ENCODE data around the gene DDX18. TPM values are rescaled to one million over a fixed set of nuclear protein-coding genes. Genes with fewer than 3 reads are reported as not detected.

The DDX18 gene
- total and polyA plus RNA-seq, 2 donors (not counting 1 experiment from before 2014, with no cell fraction given), result 20.3 to 98.0 TPM

- CTCF ChIA-PET, result no interaction called here
- Mint-ChIP-seq H3K4me1 (no peaks in the 10 kb centered on the region), H3K4me3 (no peak overlapping the region), H3K27ac (no peak overlapping the region), H3K9me3 (ENCODE audit: insufficient read depth) (peaks cover 1% of the 10 kb centered on the region), H3K27me3 (peaks cover 49% of the 10 kb centered on the region)
- POLR2A ChIA-PET, result no interaction called here
- H3K36me3 ChIP-seq (replicated peaks in 1 of 2; ENCODE audit: control extremely low read depth in 1 of 2, control insufficient read depth in 1 of 2, extremely low read depth in 1 of 2, insufficient read depth in 2 of 2, low read length in 1 of 2), result no peaks in the 10 kb centered on the region
- no peak overlapping the region for H3K9ac ChIP-seq (ENCODE audit: low read length)
- H3K9me3 ChIP-seq (ENCODE audit: control extremely low read depth in 1 of 3, control insufficient read depth in 2 of 3, insufficient read depth in 1 of 3, low read length in 2 of 3), result peaks cover 0 to 7% (median 0%) of the 10 kb centered on the region in 3 donors
- intact Hi-C loops (cut with micrococcal nuclease), result no loop called here
- WGBS (ENCODE audit: insufficient coverage), result no CpG with 5 or more reads among the region's 6 CpGs
- DNase-seq, result no peak
- no peak overlapping the region for H2AFZ ChIP-seq (ENCODE audit: insufficient read depth, low read depth, low read length, poor library complexity, severe bottlenecking)
- no peaks in the 10 kb centered on the region for H3K79me2 ChIP-seq (ENCODE audit: control insufficient read depth, insufficient read depth, low read length)
- no peak overlapping the region for H3K27ac ChIP-seq (ENCODE audit: low read length in 2 of 2)
- ATAC-seq (ENCODE audit: low read depth), result no peak
- H3K4me3 ChIP-seq (ENCODE audit: control extremely low read depth in 1 of 5, extremely low read depth in 1 of 5, insufficient read depth in 1 of 5, low read depth in 2 of 5, low read length in 4 of 5), result no peak overlapping the region
- peaks cover 0 to 16% (median 8%) of the 10 kb centered on the region in 4 experiments for H3K27me3 ChIP-seq (replicated peaks in 1 of 4; ENCODE audit: control extremely low read depth in 1 of 4, control insufficient read depth in 3 of 4, insufficient read depth in 4 of 4, low read length in 3 of 4)
- no peaks in the 10 kb centered on the region for H3K4me1 ChIP-seq (ENCODE audit: control insufficient read depth in 2 of 2, insufficient read depth in 2 of 2, low read length in 2 of 2)
- no peak for TF ChIP-seq EZH2 (IDR thresholded peaks at IDR 0.05; ENCODE audit: borderline replicate concordance, insufficient read depth, low read depth, low read length, poor library complexity, severe bottlenecking)
- no peak for TF ChIP-seq CTCF (IDR thresholded peaks at IDR 0.05)
- no peak overlapping the region for H3K4me2 ChIP-seq (replicated peaks; ENCODE audit: low read depth, low read length, poor library complexity, severe bottlenecking)
- H4K20me1 ChIP-seq (ENCODE audit: control insufficient read depth, insufficient read depth, low read length, poor library complexity, severe bottlenecking), result no peaks in the 10 kb centered on the region
Measured at GRCh38 chr2:117854610-117855009, 40.1 kb downstream of the DDX18 start.

GRCh38 chr2:117855886-117856285, 41.4 kb downstream of the DDX18 start:
- ATAC-seq (ENCODE audit: low read depth), result no peak
- no peak overlapping the region for H3K4me3 ChIP-seq (ENCODE audit: control extremely low read depth in 1 of 5, extremely low read depth in 1 of 5, insufficient read depth in 1 of 5, low read depth in 2 of 5, low read length in 4 of 5)
- no peak overlapping the region for H3K4me3 Mint-ChIP-seq
- no peak overlapping the region for H2AFZ ChIP-seq (ENCODE audit: insufficient read depth, low read depth, low read length, poor library complexity, severe bottlenecking)
- no peaks in the 10 kb centered on the region for H4K20me1 ChIP-seq (ENCODE audit: control insufficient read depth, insufficient read depth, low read length, poor library complexity, severe bottlenecking)
- intact Hi-C loops (cut with micrococcal nuclease), result no loop called here
- H3K27ac ChIP-seq (ENCODE audit: low read length in 2 of 2), result no peak overlapping the region
- POLR2A ChIA-PET, result no interaction called here
- H3K9me3 ChIP-seq (ENCODE audit: control extremely low read depth in 1 of 3, control insufficient read depth in 2 of 3, insufficient read depth in 1 of 3, low read length in 2 of 3), result peaks cover 0 to 16% (median 0%) of the 10 kb centered on the region in 3 donors
- no peak for TF ChIP-seq EZH2 (IDR thresholded peaks at IDR 0.05; ENCODE audit: borderline replicate concordance, insufficient read depth, low read depth, low read length, poor library complexity, severe bottlenecking)
- TF ChIP-seq CTCF (IDR thresholded peaks at IDR 0.05), result no peak
- H3K4me1 ChIP-seq (ENCODE audit: control insufficient read depth in 2 of 2, insufficient read depth in 2 of 2, low read length in 2 of 2), result no peaks in the 10 kb centered on the region
- H3K27ac Mint-ChIP-seq, result no peak overlapping the region
- no peaks in the 10 kb centered on the region for H3K4me1 Mint-ChIP-seq
- no peak for DNase-seq
- 76% methylated on average over 2 of the region's 3 CpGs for WGBS (ENCODE audit: insufficient coverage)
- CTCF ChIA-PET, result no interaction called here
- no peak overlapping the region for H3K4me2 ChIP-seq (replicated peaks; ENCODE audit: low read depth, low read length, poor library complexity, severe bottlenecking)
- peaks cover 0 to 12% (median 8%) of the 10 kb centered on the region in 4 experiments for H3K27me3 ChIP-seq (replicated peaks in 1 of 4; ENCODE audit: control extremely low read depth in 1 of 4, control insufficient read depth in 3 of 4, insufficient read depth in 4 of 4, low read length in 3 of 4)
- H3K9ac ChIP-seq (ENCODE audit: low read length), result no peak overlapping the region
- H3K36me3 ChIP-seq (replicated peaks in 1 of 2; ENCODE audit: control extremely low read depth in 1 of 2, control insufficient read depth in 1 of 2, extremely low read depth in 1 of 2, insufficient read depth in 2 of 2, low read length in 1 of 2), result no peaks in the 10 kb centered on the region
- peaks cover 1% of the 10 kb centered on the region for H3K9me3 Mint-ChIP-seq (ENCODE audit: insufficient read depth)
- H3K79me2 ChIP-seq (ENCODE audit: control insufficient read depth, insufficient read depth, low read length), result no peaks in the 10 kb centered on the region
- H3K27me3 Mint-ChIP-seq, result peaks cover 45% of the 10 kb centered on the region

Data from B cell (primary cell).